Measurements from ENCODE around the gene FRYL.
"Not testable (repeated sequence)": the region's sequence is repeated elsewhere in the genome, so short reads cannot be mapped to it uniquely, and the experiment has no call there.

Gene FRYL

GRCh38 chr4:48472794-48473193 lies 307.3 kb downstream of the FRYL start:
- Mint-ChIP-seq H3K9me3 (no peaks in the 10 kb centered on the region), H3K4me3 (no peak overlapping the region), H3K4me1 (ENCODE audit: low read depth) (no peaks in the 10 kb centered on the region), H3K27ac (no peak overlapping the region), H3K36me3 (ENCODE audit: low read depth) (no peaks in the 10 kb centered on the region), H3K27me3 (ENCODE audit: low read depth) (peaks cover 21% of the 10 kb centered on the region)

GRCh38 chr4:48470570-48470969 lies 309.5 kb downstream of the FRYL start:
- H3K9me3 Mint-ChIP-seq = no peaks in the 10 kb centered on the region
- no peaks in the 10 kb centered on the region for H3K36me3 Mint-ChIP-seq (ENCODE audit: low read depth)
- peaks cover 17% of the 10 kb centered on the region for H3K27me3 Mint-ChIP-seq (ENCODE audit: low read depth)
- no peak overlapping the region for H3K27ac Mint-ChIP-seq
- H3K4me3 Mint-ChIP-seq = no peak overlapping the region
- H3K4me1 Mint-ChIP-seq (ENCODE audit: low read depth) = no peaks in the 10 kb centered on the region

DNA sequence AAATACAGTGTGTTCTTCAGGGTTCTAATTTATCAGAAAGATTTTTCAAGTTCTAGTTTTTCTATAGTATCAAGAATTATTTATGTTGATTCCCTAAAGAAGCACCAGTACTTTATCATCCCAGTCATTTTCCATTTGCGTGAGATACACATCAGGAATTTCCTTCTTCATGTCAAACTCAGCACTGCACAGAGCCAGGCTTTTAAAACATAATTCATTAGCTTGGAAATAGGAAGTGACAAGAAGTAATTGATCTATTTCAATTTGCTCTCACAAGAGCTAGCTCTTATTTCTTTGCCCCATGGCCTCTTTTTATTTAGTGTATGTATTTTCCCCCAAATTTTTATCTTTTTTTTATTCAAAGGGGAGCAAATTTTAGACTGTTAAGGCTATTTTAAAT lies 309.9 kb downstream of the FRYL start:
- no peak overlapping the region for H3K27ac Mint-ChIP-seq
- peaks cover 14% of the 10 kb centered on the region for H3K27me3 Mint-ChIP-seq (ENCODE audit: low read depth)
- no peaks in the 10 kb centered on the region for H3K4me1 Mint-ChIP-seq (ENCODE audit: low read depth)
- H3K4me3 Mint-ChIP-seq = no peak overlapping the region
- no peaks in the 10 kb centered on the region for H3K36me3 Mint-ChIP-seq (ENCODE audit: low read depth)
- H3K9me3 Mint-ChIP-seq = no peaks in the 10 kb centered on the region

DNA sequence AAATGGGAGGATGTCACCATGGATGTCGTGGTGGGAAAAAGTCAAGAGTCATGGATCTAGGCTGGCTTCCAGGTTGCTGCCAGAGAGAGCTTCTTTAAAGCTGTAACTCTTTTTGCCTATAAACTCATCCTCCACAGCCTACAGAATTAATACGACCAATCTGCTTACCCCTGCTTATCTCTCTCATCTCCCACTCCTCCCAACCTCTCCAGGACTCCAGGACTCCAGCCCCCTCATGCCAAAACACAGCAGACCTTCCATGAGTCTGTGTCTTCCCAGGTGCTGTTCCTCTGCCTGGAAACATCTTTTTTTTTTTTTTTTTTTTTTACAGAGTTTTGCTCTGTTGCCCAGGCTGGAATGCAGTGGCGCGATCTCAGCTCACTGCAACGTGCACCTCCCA lies 312.2 kb downstream of the FRYL start:
- H3K27ac Mint-ChIP-seq = no peak overlapping the region
- H3K9me3 Mint-ChIP-seq = no peaks in the 10 kb centered on the region
- no peaks in the 10 kb centered on the region for H3K36me3 Mint-ChIP-seq (ENCODE audit: low read depth)
- H3K4me3 Mint-ChIP-seq = no peak overlapping the region
- peaks cover 14% of the 10 kb centered on the region for H3K27me3 Mint-ChIP-seq (ENCODE audit: low read depth)
- H3K4me1 Mint-ChIP-seq (ENCODE audit: low read depth) = no peaks in the 10 kb centered on the region

DNA sequence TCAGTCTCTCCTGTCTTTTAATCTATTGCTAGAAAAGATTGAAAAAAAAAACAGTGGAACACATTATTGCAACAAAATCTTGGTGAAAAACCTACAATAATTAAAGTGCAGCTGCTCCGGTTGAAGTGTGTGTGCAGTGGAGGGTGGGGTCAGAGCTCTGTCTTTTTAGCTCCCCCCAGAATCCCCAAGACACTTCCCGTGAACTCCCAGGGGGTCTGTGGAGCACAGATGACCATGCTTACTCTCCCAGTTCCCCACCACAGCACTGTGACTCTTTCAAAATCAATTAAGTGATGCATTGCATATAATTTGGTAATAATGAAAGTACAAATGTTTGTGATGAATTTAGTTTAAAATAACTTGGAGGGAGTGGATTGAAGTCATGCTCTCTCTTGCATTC lies 312.6 kb downstream of the FRYL start:
- Mint-ChIP-seq H3K4me1 (ENCODE audit: low read depth) (no peaks in the 10 kb centered on the region), H3K9me3 (no peaks in the 10 kb centered on the region), H3K27me3 (ENCODE audit: low read depth) (peaks cover 14% of the 10 kb centered on the region), H3K27ac (no peak overlapping the region), H3K4me3 (no peak overlapping the region), H3K36me3 (ENCODE audit: low read depth) (no peaks in the 10 kb centered on the region)

GRCh38 chr4:48462363-48462762 lies 317.7 kb downstream of the FRYL start:
- H3K9me3 Mint-ChIP-seq = no peaks in the 10 kb centered on the region
- H3K36me3 Mint-ChIP-seq (ENCODE audit: low read depth) = no peaks in the 10 kb centered on the region
- H3K4me1 Mint-ChIP-seq (ENCODE audit: low read depth) = no peaks in the 10 kb centered on the region
- no peak overlapping the region for H3K4me3 Mint-ChIP-seq
- no peak overlapping the region for H3K27ac Mint-ChIP-seq
- H3K27me3 Mint-ChIP-seq (ENCODE audit: low read depth) = peaks cover 5% of the 10 kb centered on the region

- H3K9me3 Mint-ChIP-seq = no peaks in the 10 kb centered on the region
Observed at GRCh38 chr4:48461000-48461399, 319.1 kb downstream of the FRYL start.

GRCh38 chr4:48454591-48454990 lies 325.5 kb downstream of the FRYL start:
- H3K27me3 Mint-ChIP-seq (ENCODE audit: low read depth) = peaks cover 6% of the 10 kb centered on the region
- no peaks in the 10 kb centered on the region for H3K36me3 Mint-ChIP-seq (ENCODE audit: low read depth)
- no peak overlapping the region for H3K4me3 Mint-ChIP-seq
- H3K4me1 Mint-ChIP-seq (ENCODE audit: low read depth) = no peaks in the 10 kb centered on the region
- H3K27ac Mint-ChIP-seq = no peak overlapping the region
- no peaks in the 10 kb centered on the region for H3K9me3 Mint-ChIP-seq

More at GRCh38 chr4:48461000-48461399, 319.1 kb downstream of the FRYL start:
- peaks cover 10% of the 10 kb centered on the region for H3K27me3 Mint-ChIP-seq (ENCODE audit: low read depth)
- no peak overlapping the region for H3K27ac Mint-ChIP-seq
- H3K4me1 Mint-ChIP-seq (ENCODE audit: low read depth) = no peaks in the 10 kb centered on the region
- H3K36me3 Mint-ChIP-seq (ENCODE audit: low read depth) = no peaks in the 10 kb centered on the region
- H3K4me3 Mint-ChIP-seq = no peak overlapping the region

DNA sequence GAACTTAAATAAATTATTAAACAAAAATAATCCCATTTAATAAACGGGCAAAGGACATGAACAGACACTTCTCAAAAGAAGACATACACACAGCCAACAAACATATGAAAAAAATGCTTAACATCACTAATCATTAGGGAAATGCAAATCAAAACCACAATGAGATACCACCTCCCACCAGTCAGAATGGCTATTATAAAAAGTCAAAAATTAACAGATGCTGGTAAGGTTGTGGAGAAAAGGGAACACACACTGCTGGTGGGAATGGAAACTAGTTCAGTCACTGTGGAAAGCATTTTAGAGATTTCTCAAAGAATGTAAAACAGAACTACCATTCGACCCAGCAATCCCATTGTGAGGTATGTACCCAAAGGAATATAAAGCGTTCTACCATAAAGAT lies 328.4 kb downstream of the FRYL start:
- H3K27ac Mint-ChIP-seq; H3K27me3 Mint-ChIP-seq (ENCODE audit: low read depth); H3K9me3 Mint-ChIP-seq; H3K36me3 Mint-ChIP-seq (ENCODE audit: low read depth); H3K4me1 Mint-ChIP-seq (ENCODE audit: low read depth); H3K4me3 Mint-ChIP-seq: not testable (repeated sequence)

- no peaks in the 10 kb centered on the region for H3K4me1 Mint-ChIP-seq (ENCODE audit: low read depth)
- H3K36me3 Mint-ChIP-seq (ENCODE audit: low read depth) = no peaks in the 10 kb centered on the region
- no peaks in the 10 kb centered on the region for H3K9me3 Mint-ChIP-seq
- no peak overlapping the region for H3K4me3 Mint-ChIP-seq
- H3K27ac Mint-ChIP-seq = no peak overlapping the region
- no peaks in the 10 kb centered on the region for H3K27me3 Mint-ChIP-seq (ENCODE audit: low read depth)
Observed at GRCh38 chr4:48450740-48451139, 329.3 kb downstream of the FRYL start.

DNA sequence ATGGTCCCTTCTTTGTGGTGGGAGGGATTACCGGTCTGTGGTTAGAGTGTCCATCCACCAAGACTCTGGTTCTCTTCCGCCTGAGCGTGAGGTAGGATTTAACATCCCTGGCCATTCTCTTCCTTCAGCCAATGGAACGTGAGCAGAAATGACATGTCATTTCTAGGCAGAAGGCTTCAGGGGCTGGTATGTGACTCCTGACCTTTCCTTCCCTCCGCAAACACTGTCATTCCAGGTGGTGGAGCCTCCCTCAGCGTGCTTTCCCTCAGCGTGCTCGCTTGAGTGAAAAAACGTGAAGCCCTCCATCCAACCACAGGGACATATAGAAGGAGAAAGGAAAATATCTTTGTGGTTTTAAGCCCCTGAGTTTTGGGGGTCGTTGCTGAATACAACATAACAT lies 330.9 kb downstream of the FRYL start:
- Mint-ChIP-seq H3K9me3 (no peaks in the 10 kb centered on the region), H3K4me1 (ENCODE audit: low read depth) (no peaks in the 10 kb centered on the region), H3K27ac (no peak overlapping the region)

More for the DNA sequence above, 330.9 kb downstream of the FRYL start:
- no peaks in the 10 kb centered on the region for H3K36me3 Mint-ChIP-seq (ENCODE audit: low read depth)
- H3K27me3 Mint-ChIP-seq (ENCODE audit: low read depth) = no peaks in the 10 kb centered on the region
- H3K4me3 Mint-ChIP-seq = no peak overlapping the region
